ENCODE results near the gene SLC24A3.

GRCh38 chr20:19738951-19739350, 526.5 kb downstream of the SLC24A3 start:
- no peak for TF ChIP-seq CTCF (IDR thresholded peaks at IDR 0.05)
- no peak for TF ChIP-seq ZFX (IDR thresholded peaks at IDR 0.05; ENCODE audit: borderline replicate concordance)
